Fibroblast of pulmonary artery (primary cell): Measurements from ENCODE around the gene AKT1S1.
A peak's percentile ranks its signal among the peaks of the same experiment; 100 is the strongest.

Experiments used
- DNase-seq: peaks from one replicate; pipeline ENCODE4 v3.0.0-alpha.2; 2010; ENCODE audit warnings: low read depth
- H3K4me3 ChIP-seq: replicated peaks from 2 replicates; pipeline ENCODE4 v1.5.1; 2011; ENCODE audit warnings: low read depth, mild to moderate bottlenecking, control low read depth, low read length, moderate library complexity
- CTCF ChIP-seq: IDR thresholded peaks from 2 replicates; pipeline ENCODE4 v1.5.1; 2011; ENCODE audit warnings: mild to moderate bottlenecking, control low read depth, low read length, inconsistent platforms; ENCODE audit errors: missing control alignments

AKT1S1 gene

DNA sequence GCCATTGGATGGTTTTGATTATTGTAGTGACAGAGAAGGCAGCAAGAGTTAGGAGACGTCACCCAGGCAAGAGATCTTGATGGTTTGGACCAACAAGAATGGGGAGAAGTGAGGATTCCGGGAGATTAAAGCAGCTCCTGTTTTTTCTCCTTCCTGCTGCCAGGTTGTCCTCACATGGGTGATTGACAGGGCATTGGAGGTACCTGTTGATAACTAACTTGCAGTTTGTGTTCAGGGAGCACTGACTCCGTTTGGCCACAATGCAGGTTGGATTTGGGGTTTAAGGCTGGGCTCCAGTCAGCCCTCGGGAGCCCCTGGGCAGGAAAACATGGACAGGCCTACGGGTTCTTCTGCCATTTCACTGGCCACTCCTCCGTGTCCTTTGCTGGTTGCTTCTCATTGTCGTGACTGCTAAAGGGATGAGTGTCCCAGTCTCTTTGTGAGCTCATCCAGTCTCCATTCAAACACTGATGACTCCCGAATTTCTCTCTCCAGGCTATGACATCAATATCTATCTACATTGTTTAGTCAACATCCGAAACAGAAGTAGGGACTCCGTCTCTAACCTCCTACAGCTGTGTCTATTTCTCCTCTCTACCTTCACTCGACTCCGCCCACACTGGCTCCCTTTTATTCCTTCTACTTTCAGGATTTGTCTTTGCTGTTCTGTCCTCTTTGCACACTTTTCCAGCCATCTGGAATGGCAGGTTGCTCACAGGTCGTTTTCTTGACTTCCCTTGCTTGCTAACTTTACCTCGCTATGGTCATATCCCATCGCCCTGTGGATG, 27.5 kb downstream of the AKT1S1 start:
- H3K4me3 ChIP-seq: peak overlapping the region; percentile 63
- no peak for DNase-seq
- no peak for TF ChIP-seq CTCF

GRCh38 chr19:49848938-49849337, 28.2 kb downstream of the AKT1S1 start:
- no peak for DNase-seq
- H3K4me3 ChIP-seq: no peak overlapping the region
- TF ChIP-seq CTCF: no peak

DNA sequence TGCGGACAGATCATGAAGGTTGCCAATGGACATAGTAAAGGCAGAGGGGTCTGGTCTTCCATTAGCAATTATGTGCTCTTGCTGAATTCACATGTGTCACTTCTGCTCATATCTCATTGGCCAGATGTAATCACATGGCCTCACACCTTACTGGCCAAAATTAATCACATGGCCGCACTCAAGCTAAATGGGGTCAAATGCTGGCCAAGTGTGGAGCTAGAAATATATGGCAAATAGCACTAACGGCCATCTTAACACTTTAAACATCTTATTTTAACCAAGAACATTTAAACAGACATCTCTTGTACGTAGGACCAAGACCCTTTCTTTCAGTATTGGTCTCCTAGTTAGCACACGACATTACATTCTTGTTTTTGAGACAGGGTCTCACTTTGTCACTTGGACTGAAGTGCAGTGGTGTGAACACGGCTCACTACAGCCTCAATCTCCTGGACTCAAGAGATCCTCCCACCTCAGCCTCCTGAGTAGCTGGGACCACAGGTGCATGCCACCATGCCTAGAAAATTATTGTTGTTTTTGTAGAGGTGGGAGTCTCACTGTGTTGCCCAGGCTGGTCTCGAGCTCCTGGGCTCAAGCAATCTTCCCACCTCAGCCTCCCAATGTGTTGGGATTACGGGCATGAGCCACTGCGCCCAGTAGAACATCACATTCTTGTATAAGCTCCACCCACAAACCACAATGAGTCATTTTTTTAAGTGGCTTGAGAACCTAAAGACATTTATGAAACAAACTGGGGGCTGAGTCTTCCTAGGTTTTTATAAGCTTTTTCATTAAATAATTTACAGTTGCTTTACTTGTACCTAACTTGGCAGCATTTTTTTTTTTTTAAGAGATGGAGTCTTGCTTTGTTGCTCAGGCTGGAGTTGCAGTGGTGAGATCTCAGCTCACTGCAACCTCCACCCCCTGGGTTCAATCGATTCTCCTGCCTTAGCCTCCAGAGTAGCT, 29.1 kb downstream of the AKT1S1 start:
- no peak overlapping the region for H3K4me3 ChIP-seq
- peak; percentile 85 for DNase-seq
- TF ChIP-seq CTCF: no peak

GRCh38 chr19:49846408-49846807, 30.7 kb downstream of the AKT1S1 start:
- DNase-seq: no peak
- no peak overlapping the region for H3K4me3 ChIP-seq
- TF ChIP-seq CTCF: no peak

DNA sequence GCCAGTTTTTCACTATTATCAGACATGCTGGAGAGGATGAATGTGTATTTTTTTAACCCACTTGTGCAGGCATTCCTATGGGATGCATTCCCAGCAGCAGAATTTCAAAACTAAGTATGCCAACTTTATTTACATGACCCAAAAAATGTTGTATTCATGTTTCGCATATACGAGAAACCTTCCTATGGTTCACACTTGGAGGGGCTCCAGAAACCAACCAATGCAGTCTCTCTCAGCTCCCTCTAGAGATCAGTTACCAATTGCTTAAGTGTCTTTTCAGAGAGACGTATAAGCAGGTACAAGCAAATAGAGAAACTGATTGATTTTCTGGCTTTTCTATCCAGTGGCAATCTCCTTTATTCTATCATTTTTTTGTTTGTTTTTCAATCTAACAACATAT, 31.7 kb downstream of the AKT1S1 start:
- no peak for DNase-seq
- no peak overlapping the region for H3K4me3 ChIP-seq
- no peak for TF ChIP-seq CTCF

DNA sequence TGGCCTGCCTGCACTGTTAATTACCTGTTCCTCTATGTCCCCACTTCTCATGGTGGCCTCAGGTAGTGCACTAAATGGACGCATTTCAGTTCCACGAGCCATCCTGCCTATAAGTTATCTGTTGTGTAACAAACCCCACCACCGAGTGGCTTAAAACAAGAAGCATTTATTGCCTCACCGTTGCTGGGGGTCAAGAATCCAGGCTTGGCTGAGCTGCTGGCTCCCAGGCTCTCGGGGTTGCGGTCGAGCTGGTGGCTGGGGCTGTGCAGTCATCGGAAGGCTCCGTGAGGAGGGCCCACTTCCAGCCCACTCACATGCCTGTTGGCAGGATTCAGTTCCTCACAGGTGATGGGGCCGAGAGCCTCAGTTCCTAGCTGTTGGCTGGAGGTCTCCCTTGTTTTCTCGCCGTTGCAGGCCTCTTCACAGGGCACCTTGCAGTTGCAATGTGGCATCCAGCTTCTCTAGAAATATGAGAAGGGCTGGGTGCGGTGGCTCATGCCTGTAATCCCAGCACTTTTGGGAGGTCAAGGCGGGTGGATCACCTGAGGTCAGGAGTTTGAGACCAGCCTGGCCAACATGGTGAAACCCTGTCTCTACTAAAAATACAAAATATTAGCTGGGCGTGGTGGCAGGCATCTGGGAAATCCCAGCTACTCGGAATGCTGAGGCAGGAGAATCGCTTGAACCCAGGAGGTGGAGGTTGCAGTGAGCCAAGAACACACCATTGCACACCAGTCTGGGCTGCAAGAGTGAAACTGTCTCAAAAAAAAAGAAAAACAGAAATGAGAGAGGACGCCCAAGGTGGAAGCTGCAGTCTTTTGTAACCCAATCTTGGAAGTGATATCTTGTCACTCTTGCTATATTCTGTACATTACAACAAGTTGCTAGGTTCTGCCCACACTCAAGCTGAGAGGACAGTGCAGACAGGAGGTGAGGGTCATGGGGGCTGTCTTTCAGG, 32.7 kb downstream of the AKT1S1 start:
- no peak for TF ChIP-seq CTCF
- H3K4me3 ChIP-seq: no peak overlapping the region
- no peak for DNase-seq
